AG04449 (cell line): ENCODE measurements around the gene TFCP2.
"Not testable (repeated sequence)": the region's sequence is repeated elsewhere in the genome, so short reads cannot be mapped to it uniquely, and the experiment has no call there.

ENCODE experiments used
- CTCF ChIA-PET: fragments of 350-600 bp; formaldehyde crosslinking; extraction: SDS; loops from one replicate; lab custom pipeline; 2021; ENCODE audit warnings: antibody characterized with exemption; lab: Yijun Ruan, JAX
- POLR2A ChIA-PET: fragments of 400-600, 350-600 bp; formaldehyde crosslinking; extraction: SDS; loops from one replicate; lab custom pipeline; 2020; ENCODE audit warnings: antibody characterized with exemption, inconsistent platforms; lab: Yijun Ruan, JAX
- DNase-seq: peaks from one replicate; pipeline ENCODE4 v3.0.0-alpha.2; 2010; ENCODE audit warnings: low read depth, low spot score
- H3K4me3 ChIP-seq: 2 replicates; pipeline ENCODE4 v1.5.1; 2011; ENCODE audit warnings: low read depth, mild to moderate bottlenecking, control low read depth, low read length
- CTCF ChIP-seq: IDR thresholded peaks from one replicate; pipeline ENCODE4 v1.5.1; 2011; ENCODE audit warnings: mild to moderate bottlenecking, moderate library complexity, low read length, control low read depth, inconsistent platforms; ENCODE audit not compliant: insufficient read depth; ENCODE audit errors: missing control alignments

Gene TFCP2

GRCh38 chr12:51081421-51081820 is 91.5 kb downstream of the TFCP2 start:
- DNase-seq, result no peak
- CTCF ChIA-PET, result interaction anchor here (0.9 to 1.8 kb wide), 2 partner anchors 8 to 260 kb away, joined by 3 to 6 read pairs; no protein-coding TSS in a partner anchor
- no peak for TF ChIP-seq CTCF
- H3K4me3 ChIP-seq, result no peak overlapping the region
- POLR2A ChIA-PET, result no interaction called here

- ChIA-PET POLR2A (no interaction called here), CTCF (interaction anchor here (1.8 kb wide), 1 partner anchor 261 kb away, joined by 6 read pairs; no protein-coding TSS in a partner anchor)
- H3K4me3 ChIP-seq, result no peak overlapping the region
- TF ChIP-seq CTCF, result no peak
- DNase-seq, result no peak
Observed at GRCh38 chr12:51080136-51080535, 92.8 kb downstream of the TFCP2 start.

GRCh38 chr12:51078866-51079265 is 94.1 kb downstream of the TFCP2 start:
- H3K4me3 ChIP-seq, CTCF ChIA-PET, POLR2A ChIA-PET, DNase-seq: not testable (repeated sequence)

GRCh38 chr12:51078346-51078745 is 94.6 kb downstream of the TFCP2 start:
- CTCF ChIA-PET, POLR2A ChIA-PET, DNase-seq, H3K4me3 ChIP-seq: not testable (repeated sequence)

- DNase-seq, result peak; percentile 12
- no peak for TF ChIP-seq CTCF
- ChIA-PET POLR2A (no interaction called here), CTCF (no interaction called here)
- H3K4me3 ChIP-seq, result no peak overlapping the region
Observed at GRCh38 chr12:51077930-51078329, 95.0 kb downstream of the TFCP2 start.

- no peak overlapping the region for H3K4me3 ChIP-seq
- POLR2A ChIA-PET, result no interaction called here
- no peak for TF ChIP-seq CTCF
- no peak for DNase-seq
- CTCF ChIA-PET, result interaction anchor here (0.7 to 1.4 kb wide), 4 partner anchors 24 to 265 kb away, joined by 3 to 6 read pairs (median 4); no protein-coding TSS in a partner anchor
Observed at GRCh38 chr12:51076236-51076930, 96.6 kb downstream of the TFCP2 start.

GRCh38 chr12:51075390-51075789 is 97.5 kb downstream of the TFCP2 start:
- no peak for DNase-seq
- ChIA-PET CTCF (interaction anchor here (1.2 to 1.6 kb wide), 3 partner anchors 23 to 266 kb away, joined by 4 to 6 read pairs (median 5); no protein-coding TSS in a partner anchor), POLR2A (interaction anchor here (1.7 kb wide), 1 partner anchor 8 kb away, joined by 20 read pairs; the partner anchor contains the start of gene CSRNP2)
- no peak for TF ChIP-seq CTCF
- no peak overlapping the region for H3K4me3 ChIP-seq
